ENCODE results near the gene SARM1. TPM values are rescaled to one million over a fixed set of nuclear protein-coding genes. Genes with fewer than 3 reads are reported as not detected.

Gene SARM1
- total RNA-seq, 1 experiment from 2014 or later: 16.1 TPM

DNA sequence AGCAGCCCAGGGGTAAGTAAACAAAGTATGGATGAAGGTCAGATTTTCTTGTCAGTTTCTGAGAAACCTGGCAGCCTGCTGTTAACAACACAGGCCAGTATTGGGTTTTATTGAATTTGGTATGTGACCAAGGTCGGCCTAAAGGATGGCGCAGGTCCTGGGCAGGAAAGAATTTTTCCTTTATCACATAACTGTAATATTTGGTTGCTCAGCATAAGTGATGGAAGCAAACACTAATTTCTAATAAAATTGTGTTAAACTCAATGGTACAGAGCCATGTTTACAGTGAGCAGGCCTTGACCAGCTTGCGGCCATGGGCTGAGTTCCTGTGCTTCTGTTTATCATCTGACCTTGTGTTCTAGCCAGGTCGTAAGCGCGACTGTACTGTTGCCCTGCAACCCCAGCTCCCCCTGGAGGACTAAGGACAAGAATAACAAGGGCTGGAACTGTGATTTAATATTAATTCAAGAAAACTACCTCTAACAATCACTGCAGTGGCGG is 24.7 kb upstream of the SARM1 start:
- H3K27me3 ChIP-seq: no peaks in the 10 kb centered on the region
- H3K9me3 ChIP-seq (replicated peaks): no peaks in the 10 kb centered on the region
- H3K27ac ChIP-seq: no peak overlapping the region
- DNase-seq: peak in 1 of 2 experiments; percentile 36
- no peak overlapping the region for H3K4me3 ChIP-seq
- H3K4me1 ChIP-seq: no peaks in the 10 kb centered on the region
- H3K36me3 ChIP-seq: peaks cover 75% of the 10 kb centered on the region

DNA sequence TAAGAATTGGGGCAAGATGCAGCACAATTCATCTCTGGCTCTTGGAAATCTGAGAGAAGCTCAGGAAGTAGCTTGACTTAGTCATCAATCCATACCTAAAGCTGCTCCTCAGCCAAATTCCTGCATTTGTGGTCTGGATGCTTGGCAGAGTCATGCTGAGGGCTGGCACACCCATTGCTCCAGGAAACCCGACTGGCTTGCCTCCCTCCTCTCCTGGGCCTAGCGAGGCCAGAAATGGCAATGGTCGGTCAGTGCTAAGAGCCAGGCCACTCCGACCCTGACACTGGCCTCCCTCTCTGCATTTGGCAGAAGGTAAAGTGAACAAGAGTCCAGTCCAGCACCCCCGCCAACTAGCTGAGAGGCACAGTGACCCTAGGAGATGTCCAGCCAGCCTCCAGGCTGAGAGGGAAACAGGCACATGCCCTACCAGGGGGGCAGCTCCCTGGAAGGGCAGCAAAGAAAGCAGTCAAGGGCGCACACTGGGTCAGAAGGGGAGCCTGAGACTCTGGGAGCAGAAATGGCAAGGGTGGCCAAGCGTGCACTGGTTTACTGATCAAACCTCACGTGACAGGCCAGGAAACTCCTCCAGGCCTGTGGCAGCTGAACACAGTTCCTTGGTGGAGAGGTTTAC is 24.1 kb upstream of the SARM1 start:
- Histone ChIP-seq H3K27me3 (no peaks in the 10 kb centered on the region), H3K4me1 (no peaks in the 10 kb centered on the region), H3K27ac (no peak overlapping the region), H3K4me3 (no peak overlapping the region), H3K9me3 (replicated peaks) (no peaks in the 10 kb centered on the region), H3K36me3 (peaks cover 73% of the 10 kb centered on the region)
- no peak for DNase-seq

DNA sequence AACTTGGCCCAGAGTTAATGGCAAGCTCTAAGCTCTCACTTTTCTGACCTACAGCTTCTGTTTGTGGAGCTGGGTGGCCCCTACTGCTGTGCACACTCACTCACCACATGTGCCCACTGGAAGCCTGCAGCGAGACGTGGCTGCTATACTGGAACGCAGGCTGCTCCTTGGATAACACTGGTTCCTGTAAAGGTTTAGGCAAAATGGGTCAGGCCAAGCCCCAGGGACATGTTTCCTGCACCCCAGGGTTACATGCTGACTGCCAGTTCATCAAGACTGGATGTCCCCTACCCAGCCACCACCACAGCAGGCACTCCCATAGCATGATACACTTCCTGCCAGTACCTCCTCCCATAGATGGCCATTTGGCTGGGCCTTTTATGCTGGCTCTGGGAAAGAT is 22.5 kb upstream of the SARM1 start:
- no peak overlapping the region for H3K4me3 ChIP-seq
- H3K36me3 ChIP-seq: peaks cover 74% of the 10 kb centered on the region
- no peak overlapping the region for H3K27ac ChIP-seq
- no peaks in the 10 kb centered on the region for H3K4me1 ChIP-seq
- no peaks in the 10 kb centered on the region for H3K27me3 ChIP-seq
- H3K9me3 ChIP-seq (replicated peaks): no peaks in the 10 kb centered on the region
- no peak for DNase-seq

DNA sequence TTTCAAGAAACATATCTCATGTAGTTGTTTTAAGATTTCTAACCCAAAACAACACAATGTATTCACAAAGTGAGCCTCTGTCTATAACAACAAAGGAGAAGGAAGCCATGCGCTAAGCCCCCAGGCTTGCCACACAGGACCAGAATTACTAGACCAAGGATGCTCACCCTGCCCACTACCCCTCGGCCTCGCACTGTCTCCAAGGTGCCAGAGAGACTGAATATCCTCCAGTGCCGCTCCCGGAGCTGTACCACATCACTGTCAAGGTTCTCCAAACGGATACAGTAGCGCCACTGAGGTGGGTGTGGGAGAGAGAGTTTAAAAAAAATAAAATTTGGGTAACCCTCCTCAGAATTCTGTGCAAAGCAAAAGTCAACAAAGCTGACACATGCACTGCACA is 21.2 kb upstream of the SARM1 start:
- H3K36me3 ChIP-seq: peaks cover 79% of the 10 kb centered on the region
- H3K4me1 ChIP-seq: no peaks in the 10 kb centered on the region
- no peak overlapping the region for H3K27ac ChIP-seq
- H3K4me3 ChIP-seq: no peak overlapping the region
- DNase-seq: no peak
- H3K27me3 ChIP-seq: no peaks in the 10 kb centered on the region
- no peaks in the 10 kb centered on the region for H3K9me3 ChIP-seq (replicated peaks)

DNA sequence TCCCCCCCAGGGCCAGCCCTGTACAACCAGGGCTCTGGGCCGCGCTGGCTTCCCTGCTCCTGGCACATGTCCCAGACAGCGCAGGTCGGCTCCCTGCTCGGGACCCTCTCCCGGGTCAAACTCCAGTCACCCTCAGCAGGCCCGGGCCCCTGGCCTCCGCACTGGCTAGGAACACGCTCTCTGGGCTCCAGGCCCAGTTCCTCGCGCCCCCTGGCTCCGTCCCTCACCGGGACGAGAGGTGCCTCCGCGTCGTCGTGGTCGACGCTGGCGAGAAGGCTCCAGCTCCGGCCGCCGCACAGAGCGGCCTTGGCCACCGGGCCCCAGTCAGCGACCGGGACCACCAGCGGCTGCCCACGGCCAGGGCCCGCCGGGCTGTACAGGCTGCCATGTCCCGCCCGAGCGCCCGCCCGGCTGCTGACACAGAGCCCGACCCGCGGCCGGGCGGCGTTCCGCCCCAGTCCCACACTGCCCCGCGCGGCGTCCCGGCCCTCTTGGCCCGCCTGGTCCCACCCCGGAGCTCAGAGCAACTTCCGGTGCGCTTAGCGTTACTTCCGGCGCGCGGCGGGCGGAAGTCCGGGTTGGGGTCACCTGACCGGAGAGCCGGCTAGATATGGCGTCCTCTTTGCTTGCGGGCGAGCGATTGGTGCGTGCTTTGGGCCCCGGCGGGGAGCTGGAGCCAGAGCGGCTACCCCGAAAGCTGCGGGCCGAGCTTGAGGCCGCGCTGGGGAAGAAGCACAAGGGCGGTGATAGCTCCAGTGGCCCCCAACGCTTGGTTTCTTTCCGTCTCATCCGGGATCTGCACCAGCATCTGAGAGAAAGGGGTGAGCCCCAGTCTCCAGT is 14.2 kb upstream of the SARM1 start, which contains the start of gene POLDIP2:
Gene POLDIP2, minus strand, starts transcription at position 467 of the 840 bp plus-strand sequence. Its CDS starts 79 bp downstream, at position 388.
- DNase-seq: peak; percentile 97
- H3K9me3 ChIP-seq (replicated peaks): no peaks in the 10 kb centered on the region
- H3K36me3 ChIP-seq: peaks cover 39% of the 10 kb centered on the region
- peak within 1 kb of the TSS; percentile 93 for H3K4me3 ChIP-seq
- peak within 1 kb of the TSS; percentile 71 for H3K27ac ChIP-seq
- H3K4me1 ChIP-seq: peaks cover 6% of the 10 kb centered on the region; the same call in 1 of the 2 replicates
- no peaks in the 10 kb centered on the region for H3K27me3 ChIP-seq

DNA sequence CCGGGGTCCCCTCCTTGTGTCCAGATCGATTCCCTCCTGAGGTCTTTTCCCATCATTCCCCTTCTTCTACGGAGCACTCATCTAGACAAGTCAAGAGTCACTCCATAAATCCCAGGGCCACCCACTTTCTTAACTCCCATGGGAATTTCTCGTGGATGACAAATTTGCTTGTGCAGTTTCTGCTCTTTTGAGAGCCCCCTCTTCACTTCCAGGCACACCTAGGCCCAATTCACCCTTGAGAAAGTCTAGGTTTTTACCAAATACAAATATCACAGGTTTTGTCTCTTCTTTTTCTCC is 13.6 kb upstream of the SARM1 start:
- no peaks in the 10 kb centered on the region for H3K9me3 ChIP-seq (replicated peaks)
- H3K4me3 ChIP-seq: peak overlapping the region; percentile 93
- DNase-seq: no peak
- H3K27me3 ChIP-seq: no peaks in the 10 kb centered on the region
- peaks cover 6% of the 10 kb centered on the region; the same call in 1 of the 2 replicates for H3K4me1 ChIP-seq
- H3K27ac ChIP-seq: peak overlapping the region; percentile 71
- H3K36me3 ChIP-seq: peaks cover 34% of the 10 kb centered on the region

DNA sequence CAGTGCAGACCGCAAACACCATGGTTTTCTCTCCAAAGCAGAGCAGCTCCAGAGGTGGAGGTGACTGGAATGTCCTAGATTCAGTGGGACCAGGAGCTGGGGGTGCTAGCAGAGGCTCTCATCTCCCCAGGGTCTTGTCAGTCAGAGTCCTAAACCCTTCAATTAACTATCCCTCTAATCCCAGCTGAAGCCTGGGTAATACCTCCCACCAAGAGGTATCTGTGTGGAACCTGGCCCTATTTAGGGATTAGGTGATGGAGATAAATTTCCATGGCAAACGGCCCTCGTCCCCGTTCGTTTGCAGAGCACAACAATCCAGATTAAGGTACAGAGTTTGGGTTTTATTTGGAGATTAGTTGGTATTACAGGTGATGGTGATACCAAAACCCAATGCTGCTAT is 8.3 kb upstream of the SARM1 start:
- no peaks in the 10 kb centered on the region for H3K9me3 ChIP-seq (replicated peaks)
- H3K4me1 ChIP-seq: no peaks in the 10 kb centered on the region
- peaks cover 18% of the 10 kb centered on the region for H3K36me3 ChIP-seq
- H3K27ac ChIP-seq: no peak overlapping the region
- H3K4me3 ChIP-seq: no peak overlapping the region
- no peaks in the 10 kb centered on the region for H3K27me3 ChIP-seq
- DNase-seq: no peak

DNA sequence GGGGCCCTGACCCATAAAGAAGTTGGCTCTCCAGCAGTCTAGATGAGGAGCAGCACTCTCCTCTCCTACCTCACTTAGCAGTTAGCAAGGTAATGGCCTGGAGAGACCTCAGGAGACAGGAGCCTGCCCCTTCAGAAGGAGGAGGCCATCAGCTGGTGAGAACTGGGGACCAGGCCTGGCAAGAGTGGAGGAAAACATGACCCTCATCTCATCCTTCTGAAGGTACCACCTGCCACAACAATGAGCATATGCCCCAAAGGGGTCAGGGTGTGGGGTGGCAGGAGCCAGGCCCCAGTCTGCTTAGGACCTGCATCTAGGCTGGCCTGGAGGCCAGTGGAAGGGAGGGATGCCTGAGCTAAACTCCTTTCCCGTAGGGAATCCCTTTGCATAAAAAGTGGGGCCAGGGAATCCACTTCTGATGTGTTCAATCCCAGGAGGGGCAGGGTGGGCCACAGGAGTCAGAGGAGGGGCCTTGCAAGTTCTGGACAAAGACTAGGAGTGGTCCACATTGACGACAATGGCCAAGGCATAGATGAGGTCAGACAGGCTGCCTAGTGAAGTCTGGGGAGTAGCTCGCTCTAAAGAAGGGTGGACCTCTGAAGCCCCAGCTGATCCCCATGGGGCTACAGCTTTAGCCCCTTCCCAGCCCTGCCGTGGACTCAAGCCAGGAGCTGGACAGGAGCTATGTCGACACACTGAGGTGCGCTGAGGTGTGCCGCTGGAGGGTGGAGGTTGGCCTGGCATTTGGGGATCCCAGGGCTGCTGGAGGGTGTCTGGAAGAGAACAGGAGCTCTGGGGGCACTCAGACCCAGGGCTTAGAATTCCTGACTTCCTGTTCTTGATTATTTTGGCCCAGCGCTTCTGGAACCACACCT is 7.5 kb upstream of the SARM1 start:
- Histone ChIP-seq H3K27ac (no peak overlapping the region), H3K27me3 (no peaks in the 10 kb centered on the region), H3K9me3 (replicated peaks) (no peaks in the 10 kb centered on the region), H3K4me1 (no peaks in the 10 kb centered on the region), H3K4me3 (no peak overlapping the region), H3K36me3 (peaks cover 18% of the 10 kb centered on the region)
- DNase-seq: no peak

DNA sequence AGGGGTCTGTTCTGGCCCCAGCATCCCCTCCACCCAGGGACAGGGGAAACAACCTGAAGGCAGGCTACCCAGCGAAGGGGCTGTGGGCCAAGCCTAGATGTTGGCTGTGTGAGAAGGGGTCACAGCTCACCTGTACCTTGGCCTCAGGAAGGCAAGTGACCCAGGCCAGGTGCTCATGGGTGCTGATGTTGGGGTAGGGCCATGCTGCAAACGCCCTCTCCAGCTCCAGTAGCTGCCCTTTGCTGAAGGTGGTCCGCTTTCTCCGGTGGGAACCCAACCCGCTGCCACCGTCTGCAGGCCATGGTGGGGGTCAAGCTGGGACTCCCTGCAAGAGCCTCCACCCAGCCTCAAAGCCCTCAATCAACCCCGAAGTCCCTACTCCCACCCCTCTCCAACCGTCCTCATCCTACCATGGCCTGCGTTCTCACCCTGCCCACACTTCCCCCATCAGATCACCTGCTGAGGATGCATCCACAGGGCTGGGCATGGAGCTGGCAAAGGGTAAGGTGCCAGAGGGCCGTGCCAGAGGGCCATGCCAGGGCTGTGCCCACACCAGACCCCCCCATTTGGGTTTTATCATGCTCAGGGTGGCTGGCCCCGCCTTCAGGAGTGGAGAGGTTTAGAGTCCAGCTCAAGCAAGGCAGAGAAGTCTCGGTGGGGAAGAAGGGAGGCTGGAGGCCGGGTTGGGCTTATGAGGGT is 6.7 kb upstream of the SARM1 start, which contains the start of gene SEBOX:
Gene SEBOX, minus strand, starts transcription at position 535 of the 699 bp plus-strand sequence. Its CDS starts 48 bp downstream, at position 487.
- Histone ChIP-seq H3K36me3 (peaks cover 14% of the 10 kb centered on the region), H3K27me3 (no peaks in the 10 kb centered on the region), H3K4me1 (no peaks in the 10 kb centered on the region), H3K9me3 (replicated peaks) (no peaks in the 10 kb centered on the region), H3K27ac (no peak within 1 kb of the TSS), H3K4me3 (no peak within 1 kb of the TSS)
- DNase-seq: no peak

DNA sequence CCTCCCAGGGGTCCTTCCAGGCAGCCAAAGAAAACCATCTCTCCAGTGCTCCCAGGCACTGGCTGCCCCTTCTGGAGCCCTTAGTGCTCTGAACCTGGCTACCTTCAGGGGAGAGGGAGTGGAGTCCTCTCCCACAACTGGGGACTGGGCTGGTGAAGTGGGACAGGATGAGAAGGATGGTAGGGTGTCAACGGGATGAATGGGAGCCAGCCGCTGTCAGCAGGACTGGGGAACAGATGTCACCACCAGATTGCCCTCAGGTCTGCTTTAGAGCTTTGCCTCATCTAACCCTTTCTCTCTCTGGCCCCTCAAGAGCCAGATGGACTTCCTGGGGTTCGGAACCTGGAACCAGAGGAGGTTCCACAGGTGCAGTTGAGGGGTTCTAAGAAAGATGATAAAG is 6.0 kb upstream of the SARM1 start:
- Histone ChIP-seq H3K4me1 (peaks cover 6% of the 10 kb centered on the region), H3K27me3 (no peaks in the 10 kb centered on the region), H3K9me3 (replicated peaks) (no peaks in the 10 kb centered on the region), H3K36me3 (peaks cover 8% of the 10 kb centered on the region), H3K27ac (no peak overlapping the region), H3K4me3 (no peak overlapping the region)
- no peak for DNase-seq

DNA sequence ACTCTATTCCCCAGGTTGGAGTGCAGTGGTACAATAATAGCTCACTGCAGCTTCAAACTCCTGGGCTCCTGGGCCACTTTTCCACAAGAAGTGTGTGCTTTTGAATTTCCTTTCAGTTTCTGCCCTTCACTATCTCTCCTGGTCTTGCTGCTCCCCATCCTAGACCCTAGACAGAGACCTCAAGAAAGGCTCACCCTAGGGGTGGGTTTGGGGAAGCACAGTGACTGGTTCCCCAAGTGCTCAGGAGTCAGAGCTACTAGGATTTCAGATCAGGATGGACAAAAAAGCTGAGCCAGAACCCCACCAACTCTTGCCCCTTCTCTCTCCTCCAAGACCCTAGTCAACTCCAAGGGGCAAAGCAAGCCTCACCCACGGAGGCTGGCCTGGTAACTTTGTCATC is 4.9 kb upstream of the SARM1 start:
- no peak overlapping the region for H3K4me3 ChIP-seq
- no peak overlapping the region for H3K27ac ChIP-seq
- H3K27me3 ChIP-seq: no peaks in the 10 kb centered on the region
- H3K9me3 ChIP-seq (replicated peaks): no peaks in the 10 kb centered on the region
- H3K4me1 ChIP-seq: peaks cover 12% of the 10 kb centered on the region
- DNase-seq: no peak
- H3K36me3 ChIP-seq: no peaks in the 10 kb centered on the region; the same call in 1 of the 2 replicates

DNA sequence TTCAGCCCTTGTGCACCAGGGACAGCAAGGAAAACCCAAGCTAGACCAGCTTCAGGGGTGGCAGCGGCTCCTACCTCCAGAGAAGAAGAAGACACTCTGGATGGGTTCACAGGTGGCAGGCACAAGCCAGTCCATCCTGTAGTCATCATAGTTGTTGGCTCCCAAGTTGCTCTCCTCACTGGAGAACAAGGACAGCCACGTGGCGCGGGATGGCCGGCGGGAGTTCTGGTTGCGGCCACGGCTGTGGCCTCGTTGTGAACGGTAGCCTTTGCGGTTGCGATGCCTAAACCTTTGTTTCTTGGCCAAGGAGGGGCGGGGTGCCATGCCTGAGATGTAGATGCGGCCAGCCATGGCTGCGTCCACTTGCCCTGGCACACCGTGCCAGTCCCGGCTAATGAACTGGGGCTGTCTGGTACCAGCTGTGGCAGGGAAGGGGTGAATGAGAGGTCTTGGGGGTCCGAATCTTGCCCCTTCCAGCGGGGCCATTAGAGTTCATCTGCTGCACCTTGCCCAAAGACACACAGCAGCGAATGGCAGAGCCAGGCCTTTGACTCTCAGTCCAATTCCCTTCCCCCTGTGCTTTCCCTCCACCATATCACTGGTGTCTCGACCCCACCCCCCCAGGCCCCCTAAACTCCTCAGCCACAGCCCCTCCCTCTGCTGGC is 3.7 kb upstream of the SARM1 start:
- Histone ChIP-seq H3K9me3 (replicated peaks) (no peaks in the 10 kb centered on the region), H3K4me3 (no peak overlapping the region), H3K36me3 (no peaks in the 10 kb centered on the region; the same call in 1 of the 2 replicates), H3K27me3 (no peaks in the 10 kb centered on the region), H3K27ac (no peak overlapping the region), H3K4me1 (peaks cover 12% of the 10 kb centered on the region)
- no peak for DNase-seq

DNA sequence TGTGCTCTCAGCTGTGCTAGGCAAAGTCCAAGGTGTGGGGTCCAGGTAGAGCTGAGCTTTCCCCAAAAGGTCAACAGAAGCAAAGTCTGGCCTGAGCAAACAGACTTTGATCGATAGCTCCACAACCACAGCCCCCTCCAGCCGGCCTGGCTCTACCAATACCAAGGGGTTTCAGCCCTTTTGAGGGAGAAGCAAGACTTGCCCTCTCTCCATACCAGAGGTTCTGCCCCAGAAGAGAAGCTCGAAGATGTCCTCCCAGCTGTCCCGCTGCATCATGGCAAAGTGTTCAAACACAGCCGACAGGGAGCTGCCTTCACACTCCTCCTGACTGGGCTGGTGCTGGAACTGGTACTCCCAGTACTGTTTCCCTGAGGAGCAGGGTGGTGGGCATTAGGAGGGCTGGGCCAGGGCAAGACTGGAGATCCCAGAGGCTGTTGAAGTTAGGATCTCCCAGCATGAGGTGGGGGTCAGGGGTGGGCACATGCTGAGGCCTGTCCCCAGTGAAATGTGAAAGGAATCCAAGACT is 3.1 kb upstream of the SARM1 start:
- Histone ChIP-seq H3K4me1 (peaks cover 18% of the 10 kb centered on the region), H3K36me3 (no peaks in the 10 kb centered on the region), H3K9me3 (replicated peaks) (no peaks in the 10 kb centered on the region), H3K27ac (no peak overlapping the region), H3K27me3 (no peaks in the 10 kb centered on the region), H3K4me3 (no peak overlapping the region)
- no peak for DNase-seq
